GM10266 (cell line): Measurements from ENCODE around the gene COTL1.

Experiments
- DNase-seq: peaks from one replicate; pipeline ENCODE4 v3.0.0; 2012; ENCODE audit errors: extremely low spot score
- TF ChIP-seq, protein P1 (sequence below): IDR thresholded peaks from 2 replicates; pipeline ENCODE4 v1.5.1; 2012; ENCODE audit warnings: mild to moderate bottlenecking, low read depth; ENCODE audit not compliant: control insufficient read depth, insufficient read depth; ENCODE audit errors: missing control alignments

Gene COTL1

DNA sequence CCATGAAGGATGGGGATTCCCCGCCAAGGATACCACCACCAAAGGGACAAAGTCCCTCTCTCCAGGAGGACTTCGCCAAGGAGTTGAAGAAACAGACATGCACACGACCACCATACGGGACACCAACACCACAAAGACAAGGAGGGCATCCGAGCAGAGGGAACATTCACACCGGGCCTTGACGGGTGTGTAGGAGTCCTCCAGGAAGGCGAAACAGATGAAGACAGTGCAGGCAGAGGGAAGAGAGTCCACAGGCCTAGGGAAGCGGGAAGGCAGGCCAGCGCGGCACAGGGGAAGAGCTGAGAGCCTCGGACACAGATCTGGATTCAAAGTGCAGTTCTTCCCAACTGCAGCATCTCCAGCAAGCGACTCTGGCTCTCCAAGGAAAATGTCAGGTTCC lies 10.8 kb downstream of the COTL1 start:
- no peak for DNase-seq
- TF ChIP-seq, protein P1, sequence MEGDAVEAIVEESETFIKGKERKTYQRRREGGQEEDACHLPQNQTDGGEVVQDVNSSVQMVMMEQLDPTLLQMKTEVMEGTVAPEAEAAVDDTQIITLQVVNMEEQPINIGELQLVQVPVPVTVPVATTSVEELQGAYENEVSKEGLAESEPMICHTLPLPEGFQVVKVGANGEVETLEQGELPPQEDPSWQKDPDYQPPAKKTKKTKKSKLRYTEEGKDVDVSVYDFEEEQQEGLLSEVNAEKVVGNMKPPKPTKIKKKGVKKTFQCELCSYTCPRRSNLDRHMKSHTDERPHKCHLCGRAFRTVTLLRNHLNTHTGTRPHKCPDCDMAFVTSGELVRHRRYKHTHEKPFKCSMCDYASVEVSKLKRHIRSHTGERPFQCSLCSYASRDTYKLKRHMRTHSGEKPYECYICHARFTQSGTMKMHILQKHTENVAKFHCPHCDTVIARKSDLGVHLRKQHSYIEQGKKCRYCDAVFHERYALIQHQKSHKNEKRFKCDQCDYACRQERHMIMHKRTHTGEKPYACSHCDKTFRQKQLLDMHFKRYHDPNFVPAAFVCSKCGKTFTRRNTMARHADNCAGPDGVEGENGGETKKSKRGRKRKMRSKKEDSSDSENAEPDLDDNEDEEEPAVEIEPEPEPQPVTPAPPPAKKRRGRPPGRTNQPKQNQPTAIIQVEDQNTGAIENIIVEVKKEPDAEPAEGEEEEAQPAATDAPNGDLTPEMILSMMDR = no peak

GRCh38 chr16:84606081-84606875 lies 11.6 kb downstream of the COTL1 start:
- DNase-seq = no peak
- TF ChIP-seq, protein P1 = no peak

DNA sequence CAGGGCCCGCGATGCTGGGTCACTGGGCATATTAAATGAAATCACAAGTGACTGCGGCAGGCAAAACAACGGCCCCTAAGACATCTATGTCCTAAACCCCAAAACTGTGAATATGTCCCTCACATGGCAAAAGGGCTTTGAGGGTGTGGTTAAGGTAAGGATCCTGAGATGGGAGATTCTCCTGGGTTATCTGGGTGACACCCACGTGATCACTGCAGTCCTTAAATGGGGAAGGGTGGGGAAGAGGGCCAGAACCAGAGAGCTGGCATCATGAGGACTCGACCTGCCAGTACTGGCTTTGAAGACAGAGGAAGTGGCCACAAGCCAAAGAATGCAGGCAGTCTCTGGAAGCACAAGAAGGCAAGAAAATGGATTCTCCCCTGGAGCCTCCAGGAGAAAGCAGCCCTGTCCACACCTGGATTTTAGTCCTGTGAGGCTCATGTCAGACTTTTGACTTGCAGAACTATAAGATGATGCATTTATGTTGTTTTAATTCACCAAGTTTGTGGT lies 12.5 kb downstream of the COTL1 start:
- TF ChIP-seq, protein P1 = no peak
- DNase-seq = no peak

DNA sequence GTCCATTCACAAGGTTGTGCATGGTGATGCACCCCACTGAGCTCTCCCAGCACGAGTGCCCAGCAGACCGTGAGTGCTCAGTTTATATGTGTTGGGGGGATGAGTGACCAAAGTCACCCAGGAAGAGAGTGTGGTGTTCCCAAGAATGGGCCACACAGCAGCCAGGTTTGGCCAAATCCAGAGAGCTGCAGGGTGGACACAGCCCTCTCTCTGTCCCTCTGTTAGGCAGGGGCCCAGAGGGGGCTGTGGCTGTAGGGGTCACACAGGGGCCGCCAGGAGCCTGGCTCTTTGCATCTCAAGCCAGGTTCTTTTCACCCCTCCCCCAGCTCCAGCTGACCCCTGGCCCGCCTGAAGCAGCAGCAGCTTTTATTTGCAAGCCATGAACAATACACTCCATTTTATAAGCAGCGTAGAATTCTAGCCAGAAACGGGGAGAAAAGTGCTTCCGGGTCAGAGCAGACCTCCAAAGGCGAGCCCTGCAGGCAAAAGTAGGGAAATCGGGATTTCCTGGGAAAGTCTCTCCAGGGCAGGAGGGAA lies 13.3 kb downstream of the COTL1 start:
- TF ChIP-seq, protein P1 = no peak

GRCh38 chr16:84603940-84604339 lies 13.9 kb downstream of the COTL1 start:
- DNase-seq = no peak
- TF ChIP-seq, protein P1 = no peak

More for the DNA sequence above, 13.3 kb downstream of the COTL1 start:
- DNase-seq = no peak

- no peak for DNase-seq
- TF ChIP-seq, protein P1 = no peak
Observed at GRCh38 chr16:84603140-84603816, 14.6 kb downstream of the COTL1 start.
